ENCODE data around the gene SLIT3.

SLIT3 gene

DNA sequence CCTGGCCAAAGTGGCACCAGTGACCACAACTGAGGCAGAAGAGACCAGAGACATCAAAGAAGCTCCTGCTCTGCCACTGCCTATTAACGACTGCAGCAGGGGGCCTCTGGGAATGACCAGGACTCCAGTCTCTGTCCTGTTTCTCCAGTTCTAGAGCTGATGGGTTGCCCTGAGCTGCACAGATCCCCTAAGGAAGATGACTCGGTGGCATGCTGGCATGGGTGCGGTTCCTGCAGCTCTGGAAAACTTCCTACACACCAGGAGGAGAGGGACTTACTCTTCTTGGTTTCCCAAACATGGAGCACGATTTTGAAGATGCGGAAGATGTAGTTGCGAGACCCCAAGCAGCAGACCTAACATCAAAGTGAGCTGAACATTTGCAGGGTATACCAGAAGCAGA lies 2.7 kb downstream of the SLIT3 start:
- DNase-seq = no peak

DNA sequence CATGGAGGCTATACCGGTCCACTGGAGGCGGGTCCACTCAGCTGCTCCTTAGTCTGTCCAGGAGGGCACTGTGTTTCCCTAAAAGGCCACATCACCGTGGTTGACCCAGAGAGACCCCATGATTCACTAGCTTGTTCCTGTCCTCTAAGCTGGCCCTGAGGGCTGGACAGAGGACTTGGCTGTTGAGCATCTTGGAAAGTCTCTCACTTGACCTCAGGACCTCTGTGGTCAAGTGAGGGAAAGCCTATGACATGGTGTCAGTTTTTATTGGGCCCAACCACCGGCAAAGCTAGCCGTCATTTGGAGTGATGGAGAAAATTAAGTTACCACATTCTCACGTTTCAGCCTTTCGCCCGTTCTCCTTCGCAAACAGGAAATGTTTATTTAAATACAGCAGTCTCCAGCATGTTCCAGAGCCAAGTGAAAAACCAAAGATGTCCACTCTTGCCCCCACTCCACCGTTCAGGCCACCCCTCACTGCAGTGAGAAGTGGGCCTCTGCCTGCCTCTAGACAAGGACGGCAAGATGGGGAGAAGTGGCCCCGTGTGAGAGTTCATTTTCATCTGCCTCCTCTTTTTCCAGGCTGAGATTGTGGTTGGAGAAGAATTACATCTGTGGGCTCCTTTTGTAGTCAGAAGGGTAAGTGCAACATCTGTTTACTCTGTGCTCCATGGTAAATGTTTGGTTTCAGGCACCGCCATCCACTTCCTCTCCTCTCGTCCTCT lies 4.4 kb downstream of the SLIT3 start:
- DNase-seq = no peak

DNA sequence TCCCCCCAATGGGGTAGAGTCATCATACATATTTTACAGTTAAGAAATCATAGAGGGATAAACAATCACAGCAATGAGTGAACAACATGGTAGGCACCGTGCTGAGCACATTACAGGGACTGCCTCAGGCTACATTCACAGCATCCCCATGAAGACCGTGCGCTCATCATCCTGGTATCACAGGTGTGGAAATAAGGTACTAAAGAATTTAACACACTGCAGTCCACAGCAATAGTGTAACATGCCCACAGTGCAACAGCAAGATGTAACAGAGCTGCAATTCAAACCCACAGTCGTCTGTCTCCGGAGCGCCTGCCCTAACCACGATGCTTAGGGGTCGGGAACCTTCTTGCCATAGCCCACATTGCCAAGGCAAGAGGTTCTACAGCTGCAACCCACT lies 5.6 kb downstream of the SLIT3 start:
- DNase-seq = no peak

DNA sequence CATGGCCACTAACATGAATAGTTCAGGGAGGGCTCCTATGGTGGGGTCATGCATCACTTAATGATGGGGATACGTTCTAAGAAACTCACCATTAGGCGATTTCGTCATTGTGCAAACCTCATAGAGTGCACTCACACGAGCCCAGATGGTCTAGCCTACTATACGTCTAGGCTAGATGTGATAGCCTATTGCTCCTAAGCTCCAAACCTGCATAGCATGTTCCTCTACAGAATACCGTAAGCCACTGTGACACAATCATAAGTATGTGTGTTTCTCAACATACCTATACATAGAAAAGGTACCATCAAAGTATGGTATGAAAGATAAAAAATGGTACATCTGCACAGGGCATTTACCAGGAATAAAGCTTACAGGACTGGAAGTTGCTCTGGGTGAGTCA lies 6.3 kb downstream of the SLIT3 start:
- no peak for DNase-seq

DNA sequence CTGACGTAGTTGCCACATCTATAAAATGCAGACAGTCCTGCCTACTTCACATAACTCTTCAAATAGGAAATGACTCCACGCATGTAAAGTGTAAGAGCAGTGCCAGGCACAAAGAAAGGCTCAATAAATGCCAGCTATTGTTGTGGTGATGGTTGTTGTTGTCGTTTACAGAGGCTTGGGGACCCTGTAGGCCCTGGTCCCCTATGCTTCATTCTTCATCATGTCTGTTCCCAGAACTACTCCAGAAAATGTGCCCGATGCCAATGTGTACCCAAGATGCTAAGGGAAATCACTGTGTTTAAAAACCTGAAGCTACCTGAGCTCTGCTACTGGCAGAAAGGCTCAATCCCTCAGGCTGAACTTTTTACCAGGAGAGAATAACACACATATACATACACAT lies 9.1 kb downstream of the SLIT3 start:
- no peak for DNase-seq

DNA sequence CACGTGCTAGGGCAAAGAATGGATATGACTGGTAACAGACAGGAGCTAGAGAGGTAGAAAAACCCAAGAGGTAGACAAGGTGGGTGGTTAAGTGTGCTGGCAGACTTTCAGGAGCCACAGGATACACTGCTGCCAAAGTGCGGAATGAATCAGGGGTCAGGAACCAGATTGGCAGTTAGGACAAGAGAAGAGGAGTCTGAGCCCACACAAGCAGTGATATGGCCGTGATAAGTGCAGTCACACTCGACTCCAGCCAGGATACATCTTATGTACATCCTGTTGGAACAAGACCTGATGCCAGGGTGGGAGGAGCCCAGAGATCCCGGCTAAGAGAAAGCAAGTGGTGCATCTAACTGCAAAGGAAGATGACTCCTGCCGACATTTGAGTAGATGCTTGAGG lies 10.0 kb downstream of the SLIT3 start:
- DNase-seq = no peak

DNA sequence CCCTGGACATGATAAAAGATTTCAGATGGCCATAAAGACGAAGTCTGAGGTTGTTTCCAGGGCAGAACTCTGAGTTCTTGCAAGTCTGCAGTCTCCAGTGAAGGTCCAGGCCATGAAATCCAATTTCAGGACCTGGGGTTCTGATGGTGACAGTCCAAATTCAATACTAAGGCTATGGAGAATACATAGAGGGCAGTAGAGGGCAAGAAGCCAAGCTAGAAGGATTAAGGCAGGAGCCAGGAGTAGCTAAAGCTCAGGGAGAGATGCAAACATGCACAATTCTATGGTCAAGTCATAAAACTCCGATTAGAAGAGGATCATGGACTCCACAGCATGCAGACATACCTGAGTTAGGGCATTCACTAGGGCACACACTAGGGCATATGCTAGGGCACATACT lies 11.4 kb downstream of the SLIT3 start:
- no peak for DNase-seq

DNA sequence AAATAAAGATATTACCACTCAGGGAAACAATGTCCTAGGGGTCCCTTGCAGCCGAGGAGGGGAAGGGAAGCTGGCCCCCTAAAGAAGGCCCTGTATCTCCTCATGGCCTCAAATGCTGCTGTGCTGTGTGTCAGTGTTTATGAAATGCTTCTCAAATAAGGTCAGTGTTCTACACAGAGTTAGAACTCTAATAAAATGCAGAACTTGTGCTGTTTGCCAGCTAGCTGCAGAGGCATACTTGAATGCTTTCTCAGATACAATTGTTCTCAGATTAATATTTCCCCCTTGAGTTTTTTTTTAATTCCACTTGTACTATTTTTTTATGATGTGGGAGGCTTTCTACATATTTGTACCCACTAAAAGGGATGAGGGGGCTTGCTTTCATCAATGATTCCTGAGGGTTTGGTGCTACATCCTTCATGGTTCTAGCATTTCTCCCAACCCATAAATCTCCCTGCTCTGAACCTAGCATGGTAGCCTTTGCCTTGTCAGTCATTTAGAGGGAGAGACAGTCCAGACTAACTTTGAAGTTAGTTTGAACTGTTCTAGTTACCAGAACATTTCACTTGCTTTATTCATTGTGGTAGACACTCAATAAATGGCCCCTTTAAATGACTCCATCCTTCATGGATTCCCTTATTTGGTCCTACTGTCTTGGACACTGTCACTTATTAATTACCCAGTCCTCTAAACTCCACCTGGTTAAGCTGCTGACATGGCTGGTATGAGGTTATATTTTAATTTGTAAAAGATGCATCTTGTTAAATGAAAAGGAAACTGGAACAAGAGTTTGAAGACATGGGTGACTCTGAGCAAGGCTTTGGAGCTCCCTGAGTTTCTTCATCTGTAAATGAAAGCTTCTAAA lies 12.6 kb downstream of the SLIT3 start:
- no peak for DNase-seq

DNA sequence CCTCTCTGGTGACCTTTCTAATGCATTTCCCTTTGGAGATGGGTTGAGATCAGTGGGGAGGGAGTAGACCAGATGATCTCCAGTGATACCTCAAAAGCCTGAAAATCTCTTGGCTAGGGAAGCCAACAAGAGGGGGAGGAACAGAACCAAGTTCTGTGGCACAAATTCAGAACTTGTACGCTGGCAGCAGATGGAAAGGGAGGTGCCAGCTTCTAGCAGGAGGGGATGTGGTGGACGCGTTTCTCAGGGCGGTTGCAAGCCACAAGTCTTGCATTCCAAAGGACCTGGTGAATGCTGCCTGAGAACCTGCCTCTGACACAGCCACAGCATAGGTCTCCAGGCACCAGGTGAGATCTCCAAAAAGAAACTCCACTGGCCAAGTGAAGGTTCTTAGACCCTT lies 13.4 kb downstream of the SLIT3 start:
- no peak for DNase-seq

DNA sequence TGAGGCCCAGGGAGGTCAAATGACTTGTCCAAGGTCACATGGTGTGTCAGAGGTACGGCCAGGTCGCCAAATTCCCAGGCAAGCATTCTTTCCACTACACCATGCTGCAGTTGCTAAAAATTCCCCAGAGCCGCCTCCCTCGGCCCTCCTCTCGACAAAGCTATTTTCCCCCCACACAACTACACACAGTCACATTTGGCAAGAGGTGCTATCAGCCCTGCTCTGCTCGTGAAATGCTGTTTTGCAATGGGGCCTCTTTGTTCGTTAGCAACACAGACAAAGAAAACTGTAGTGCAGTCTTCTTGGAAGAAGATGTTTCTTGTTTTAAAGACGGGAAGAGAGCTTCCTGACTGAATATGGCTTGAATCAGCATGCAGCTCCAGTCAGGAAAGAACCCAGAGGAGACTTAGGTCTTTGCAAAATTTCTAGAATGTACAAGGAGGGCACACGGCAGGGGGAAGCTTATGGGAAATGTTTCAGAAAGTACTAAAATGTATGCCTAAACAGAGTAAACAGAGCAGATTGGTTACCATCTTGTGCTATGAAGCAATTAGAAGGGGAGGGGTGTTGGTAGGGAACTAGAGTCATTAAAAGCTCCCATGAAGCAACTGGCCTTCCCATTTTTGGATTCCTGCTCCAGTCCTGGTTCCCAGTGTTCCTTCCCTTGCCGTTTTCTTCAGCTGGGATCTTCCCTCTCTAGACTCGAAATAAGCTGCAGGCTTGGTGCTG lies 14.2 kb downstream of the SLIT3 start:
- no peak for DNase-seq

DNA sequence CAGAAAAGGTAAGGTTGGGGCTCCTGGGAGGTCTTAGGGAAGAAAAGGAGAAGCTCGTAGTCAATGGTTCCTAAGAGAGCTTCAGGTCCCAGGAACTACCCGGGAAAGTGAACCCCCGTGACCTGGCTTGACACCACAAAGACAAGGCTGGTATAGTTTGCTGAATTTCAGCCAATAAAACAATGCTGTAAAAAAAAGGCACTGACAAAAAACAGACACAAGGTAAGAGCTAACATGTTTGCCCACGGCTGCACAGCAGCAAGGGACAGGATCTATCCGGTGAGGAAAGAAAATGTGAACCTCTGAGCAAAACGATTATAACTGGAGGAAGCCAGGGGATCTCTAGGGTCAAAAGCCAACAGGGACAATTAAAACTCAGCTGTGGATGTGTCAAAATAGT lies 17.1 kb downstream of the SLIT3 start:
- no peak for DNase-seq

DNA sequence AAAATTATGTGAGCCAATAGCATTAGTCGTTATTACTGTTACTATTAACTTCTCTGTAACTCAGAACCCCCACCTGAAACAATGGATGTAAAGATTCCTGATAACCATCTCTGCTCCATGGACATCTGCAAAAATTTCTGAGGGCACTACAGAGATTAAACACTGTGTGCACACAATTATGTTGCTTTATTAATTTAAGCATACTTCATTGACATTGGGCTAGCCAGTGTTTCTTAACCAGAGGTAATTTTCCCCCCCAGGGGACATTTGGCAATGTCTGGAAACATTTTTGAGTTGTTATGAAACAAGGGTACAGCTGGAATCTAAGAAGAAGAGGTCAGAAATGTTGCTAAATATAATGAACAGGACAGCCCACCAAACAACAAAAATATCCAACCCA lies 19.3 kb downstream of the SLIT3 start:
- no peak for DNase-seq

DNA sequence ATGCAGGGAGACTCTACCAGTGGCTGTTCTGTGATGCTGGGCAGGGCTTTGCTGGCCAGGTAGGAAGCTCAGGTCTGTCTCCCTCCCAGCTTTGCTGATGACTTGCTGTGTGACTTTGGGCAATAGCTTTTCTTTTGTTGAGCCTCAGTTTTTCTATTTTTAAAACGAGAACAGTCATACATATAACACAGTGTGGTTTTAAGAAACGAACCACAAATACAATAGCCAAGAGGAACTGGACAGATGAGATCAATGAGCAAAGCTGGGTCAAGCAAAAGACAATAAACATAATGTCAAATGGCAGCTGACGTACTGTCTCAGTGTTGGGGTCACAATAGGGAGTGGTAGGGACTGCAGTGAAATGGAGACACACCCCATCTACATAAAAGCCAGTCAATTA lies 20.2 kb downstream of the SLIT3 start:
- no peak for DNase-seq

DNA sequence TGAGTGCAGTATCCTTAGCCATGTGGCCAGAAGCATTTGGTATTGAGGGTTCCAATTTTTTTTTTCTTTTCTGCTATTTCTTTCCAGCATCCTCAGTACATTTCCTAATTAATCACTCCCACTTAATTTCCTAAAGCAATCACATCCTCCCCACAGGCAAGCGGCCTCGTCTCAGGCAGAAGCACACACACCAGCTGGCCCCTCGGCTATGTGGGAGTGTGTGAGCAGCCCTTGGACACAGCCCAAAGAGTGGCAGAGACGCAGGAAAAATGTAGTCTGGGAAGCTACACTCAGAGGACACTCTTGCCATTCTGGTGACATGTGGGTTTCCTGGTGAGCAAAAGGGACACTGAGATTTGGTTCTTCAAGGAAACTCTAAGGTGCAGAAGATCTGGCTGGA lies 20.7 kb downstream of the SLIT3 start:
- DNase-seq = no peak

DNA sequence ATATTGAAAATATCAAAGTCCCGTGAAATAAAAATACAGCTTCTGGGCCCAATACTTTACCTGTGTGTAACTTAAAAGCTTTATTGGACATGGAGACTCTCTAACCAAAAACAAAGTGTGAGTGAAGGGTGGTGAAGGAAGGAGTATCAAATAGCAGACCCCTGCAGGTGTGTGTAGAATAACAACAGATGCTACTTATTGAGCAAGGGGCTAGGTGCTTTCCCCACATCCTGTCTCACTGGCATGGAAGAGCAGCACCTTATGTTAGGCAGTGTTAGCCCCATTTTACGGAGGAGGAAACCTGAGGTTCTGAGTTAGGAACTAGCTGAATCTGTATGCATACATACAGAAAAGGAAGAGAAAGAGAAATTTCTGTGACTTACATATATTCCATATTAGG lies 21.8 kb downstream of the SLIT3 start:
- no peak for DNase-seq

DNA sequence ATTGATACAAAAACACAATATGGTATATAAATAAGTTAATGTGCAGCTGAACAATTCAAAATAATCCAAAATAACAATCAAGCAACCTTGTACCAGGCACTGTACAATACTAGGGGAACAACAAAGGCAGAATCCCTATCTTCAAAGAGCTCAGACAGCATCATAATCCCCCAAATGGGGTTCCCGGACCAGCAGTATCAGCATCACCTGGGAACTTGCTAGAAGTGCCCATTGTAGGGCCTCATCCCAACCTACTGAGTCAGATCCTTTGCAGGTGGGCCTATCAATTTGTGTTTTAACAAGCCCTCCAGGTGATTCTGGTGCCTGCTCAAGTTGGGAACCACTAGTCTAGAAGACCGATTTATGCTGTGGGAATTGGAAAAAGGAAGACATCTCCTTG lies 27.1 kb downstream of the SLIT3 start:
- DNase-seq = no peak

DNA sequence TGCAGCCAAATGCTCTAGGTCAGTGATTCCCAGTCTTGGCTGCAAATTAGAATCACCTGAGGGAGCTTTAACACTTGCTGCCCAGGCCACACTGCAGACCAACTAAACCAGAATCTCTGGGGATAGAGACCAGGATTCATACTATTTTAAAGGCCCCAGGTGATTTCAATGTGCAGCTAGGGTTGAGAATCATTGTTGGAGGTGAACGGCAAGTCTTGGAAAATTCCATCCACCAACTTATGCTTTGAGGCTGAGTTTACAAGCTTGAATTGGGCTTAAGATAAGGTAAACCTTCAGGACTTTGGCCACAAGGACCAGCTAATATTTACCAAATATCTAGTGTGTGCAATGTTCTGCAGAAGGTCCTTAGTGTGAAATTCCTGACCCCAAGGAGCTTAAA lies 27.5 kb downstream of the SLIT3 start:
- DNase-seq = no peak

DNA sequence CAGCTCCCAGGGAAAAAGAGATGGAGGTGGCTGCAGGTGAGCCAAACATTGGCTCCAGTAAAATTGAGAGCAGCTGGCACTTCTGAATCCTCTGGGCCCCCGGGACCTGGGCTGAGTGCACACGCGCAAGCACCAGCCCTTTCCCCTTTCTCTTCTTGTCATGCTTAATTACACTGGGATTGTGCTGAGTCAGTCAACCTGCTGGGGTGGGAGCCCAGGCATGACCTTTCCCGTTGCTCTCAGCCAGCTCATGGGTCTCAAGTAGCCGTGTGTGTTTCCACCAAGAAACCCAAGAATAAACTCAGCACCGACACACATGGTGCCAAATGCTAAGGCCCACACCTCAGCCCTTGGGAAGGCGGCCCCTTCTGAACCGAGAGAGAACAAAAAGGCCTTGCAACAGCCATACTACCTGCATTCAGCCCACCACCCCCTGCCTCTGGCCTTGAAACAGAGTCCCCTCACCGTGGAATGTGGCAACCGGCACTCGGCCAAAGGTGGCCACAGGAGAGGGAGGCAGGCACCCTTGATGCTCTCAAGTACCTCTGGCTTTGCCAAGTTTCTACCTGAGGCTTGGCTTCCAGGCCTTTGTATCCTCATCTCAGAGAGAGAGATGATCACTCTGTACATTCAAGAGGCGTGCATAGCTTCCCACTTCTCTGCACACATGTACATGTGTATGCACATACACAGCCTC lies 28.1 kb downstream of the SLIT3 start:
- no peak for DNase-seq

DNA sequence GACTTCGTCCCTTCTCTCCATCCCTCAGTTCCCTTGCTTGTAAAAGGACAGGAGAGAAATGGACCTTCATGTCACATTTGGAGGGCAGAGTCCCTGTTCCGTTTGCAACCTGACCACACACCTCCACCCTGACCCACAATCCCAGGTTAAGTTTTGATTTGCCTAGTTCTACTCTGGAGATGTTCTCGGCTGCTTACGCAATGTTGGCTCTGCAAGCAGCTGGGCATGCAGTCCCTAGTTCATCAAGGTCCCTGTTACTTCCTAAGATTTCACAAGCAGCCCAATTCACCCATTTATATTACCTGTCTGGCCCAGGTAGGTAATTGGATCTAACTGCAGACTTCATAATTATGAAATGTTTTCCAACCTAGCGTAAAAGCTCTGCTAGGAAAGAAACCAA lies 28.8 kb downstream of the SLIT3 start:
- no peak for DNase-seq

DNA sequence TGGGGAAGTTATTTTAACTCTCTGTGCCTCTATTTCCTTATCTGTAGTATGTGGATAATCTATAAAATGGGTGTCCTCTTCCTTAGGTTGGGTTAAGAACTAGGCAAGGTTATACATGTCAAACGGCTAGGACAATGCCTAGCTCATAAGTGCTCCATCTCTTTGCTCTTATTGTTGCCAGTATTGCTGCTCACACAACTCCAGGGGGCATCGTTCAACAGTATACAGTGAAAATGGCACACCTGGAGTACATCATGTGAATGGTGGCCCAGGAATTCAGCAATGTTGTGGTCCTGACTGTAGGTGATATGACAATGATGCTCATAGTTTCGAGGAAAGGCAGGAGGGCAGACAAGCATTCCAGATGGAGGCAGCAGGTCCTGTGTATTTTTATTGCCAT lies 30.1 kb downstream of the SLIT3 start:
- DNase-seq = no peak

DNA sequence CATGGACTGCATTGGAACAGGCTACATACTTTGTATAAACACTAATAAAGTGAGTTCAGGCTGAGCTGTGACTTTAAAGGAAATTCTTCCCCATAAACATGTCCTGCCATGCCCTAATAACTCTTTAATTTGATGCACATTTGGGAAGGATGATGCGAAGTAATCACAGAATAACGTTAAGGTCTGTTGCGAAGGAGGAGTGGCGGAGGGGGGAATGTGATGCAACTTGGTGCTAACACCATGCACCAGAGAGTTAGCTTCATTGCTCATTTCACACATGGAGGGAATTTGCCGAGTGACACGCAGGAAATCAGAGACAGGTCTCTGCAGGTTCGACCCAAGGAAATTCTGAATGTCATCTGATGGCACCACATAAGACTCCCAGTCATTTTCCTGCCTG lies 32.9 kb downstream of the SLIT3 start:
- no peak for DNase-seq

DNA sequence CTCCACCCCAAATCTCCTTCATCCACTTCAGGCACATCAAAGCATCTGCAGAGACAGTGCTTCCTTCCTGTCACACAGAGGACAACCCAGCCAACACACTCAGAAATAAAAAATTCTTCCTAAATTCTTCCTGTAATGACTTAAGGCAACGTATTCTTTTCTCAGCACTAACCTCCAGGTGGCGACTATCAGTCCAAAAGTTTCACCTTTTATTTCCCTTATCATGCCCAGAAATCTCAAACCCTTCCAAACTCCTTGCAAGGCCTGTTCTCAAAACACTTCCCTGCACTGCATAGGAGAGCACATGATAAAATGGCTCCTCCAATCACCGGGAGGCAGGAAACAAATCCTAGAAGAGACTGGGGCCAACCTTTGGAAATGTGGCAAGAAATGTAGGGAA lies 35.1 kb downstream of the SLIT3 start:
- DNase-seq = no peak

DNA sequence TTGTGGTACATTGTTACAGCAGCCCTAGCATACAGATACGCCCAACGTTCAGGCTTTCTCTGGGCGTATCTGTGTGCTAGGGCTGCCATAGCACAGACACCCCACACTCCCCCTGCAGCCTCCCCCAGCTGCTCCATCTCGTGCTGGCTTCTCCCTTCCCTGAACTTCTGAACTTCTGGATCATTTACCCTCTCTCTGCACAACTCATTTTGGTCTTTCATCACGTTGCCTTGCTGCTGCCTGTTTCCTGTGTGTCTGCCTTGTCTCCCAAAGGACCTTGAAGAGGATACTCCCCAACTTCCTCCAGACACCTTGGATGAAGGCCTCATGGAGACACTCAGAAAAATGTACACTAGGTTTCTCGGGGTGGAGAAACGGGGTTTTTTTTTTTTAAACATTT lies 37.3 kb downstream of the SLIT3 start:
- DNase-seq = no peak

Data from OCI-M1 (cell line).